Measurements from ENCODE around the gene ZNF724.

DNA sequence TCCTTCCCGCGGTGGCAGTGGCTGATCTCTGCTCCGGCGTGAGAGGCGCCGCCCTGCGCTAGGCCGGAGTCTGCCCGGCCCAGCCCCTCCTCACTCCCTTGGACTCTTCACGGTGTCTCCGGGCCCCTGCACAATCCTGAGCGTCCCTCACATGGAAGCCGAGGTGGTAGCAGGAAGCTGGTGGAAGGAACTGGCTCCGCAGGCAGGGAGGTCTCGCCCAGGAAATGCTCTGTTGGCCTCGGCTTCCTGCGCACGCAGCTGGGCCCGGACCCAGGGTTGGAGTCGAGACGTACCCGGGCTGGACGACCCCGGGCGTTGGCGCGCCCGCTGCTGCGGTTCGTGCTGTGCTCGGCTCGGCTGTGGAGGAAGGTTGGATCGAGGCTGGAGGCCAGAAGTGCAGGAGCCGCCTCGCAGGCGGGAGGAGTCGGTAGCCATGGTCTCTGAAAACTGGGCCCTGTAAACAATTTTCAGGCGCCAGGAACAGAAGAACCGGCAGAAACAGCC is 46.3 kb downstream of the ZNF724 start:
- TF ChIP-seq POLR2A (IDR thresholded peaks at IDR 0.05) (no peak), EP300 (IDR thresholded peaks at IDR 0.05) (no peak)
